Measurements from ENCODE around the gene YWHAG.
A peak's percentile ranks its signal among the peaks of the same experiment; 100 is the strongest.
"Not testable (repeated sequence)": the region's sequence is repeated elsewhere in the genome, so short reads cannot be mapped to it uniquely, and the experiment has no call there.

Gene YWHAG

DNA sequence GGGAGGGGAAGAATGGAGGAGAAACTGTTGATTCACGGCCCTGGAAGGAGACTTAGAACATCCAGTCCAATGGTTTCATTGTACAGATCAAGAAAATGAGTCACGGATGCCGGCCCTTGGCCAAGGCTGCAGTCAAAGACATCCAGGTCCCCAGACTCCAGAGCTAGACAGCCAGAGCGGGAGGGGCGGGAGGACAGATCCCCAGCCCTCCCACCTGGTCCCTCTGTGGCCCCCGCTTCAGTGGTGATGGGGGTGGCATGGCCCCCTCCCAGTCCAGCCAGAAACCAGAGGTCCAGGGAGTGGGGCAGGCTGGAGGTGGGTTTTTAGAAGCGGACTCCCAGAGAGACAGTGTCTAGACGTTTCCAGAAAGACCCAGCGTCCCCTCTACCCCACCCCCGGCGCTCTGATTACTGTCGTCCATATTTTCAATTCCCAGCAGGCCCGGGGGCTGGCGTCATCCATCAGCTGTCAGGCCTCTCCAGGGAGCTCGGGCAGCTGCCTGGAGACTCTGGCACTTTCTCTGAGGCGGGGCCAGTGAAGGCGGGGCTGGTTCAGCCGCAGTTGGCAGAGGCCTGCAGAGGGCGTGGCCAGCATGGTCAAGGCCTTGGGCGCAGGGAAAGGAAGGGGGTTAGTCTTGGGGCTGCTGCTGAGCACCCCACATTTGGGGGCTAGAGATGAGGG is 64.3 kb downstream of the YWHAG start:
- DNase-seq (ENCODE audit: low spot score) = peak; percentile 88

DNA sequence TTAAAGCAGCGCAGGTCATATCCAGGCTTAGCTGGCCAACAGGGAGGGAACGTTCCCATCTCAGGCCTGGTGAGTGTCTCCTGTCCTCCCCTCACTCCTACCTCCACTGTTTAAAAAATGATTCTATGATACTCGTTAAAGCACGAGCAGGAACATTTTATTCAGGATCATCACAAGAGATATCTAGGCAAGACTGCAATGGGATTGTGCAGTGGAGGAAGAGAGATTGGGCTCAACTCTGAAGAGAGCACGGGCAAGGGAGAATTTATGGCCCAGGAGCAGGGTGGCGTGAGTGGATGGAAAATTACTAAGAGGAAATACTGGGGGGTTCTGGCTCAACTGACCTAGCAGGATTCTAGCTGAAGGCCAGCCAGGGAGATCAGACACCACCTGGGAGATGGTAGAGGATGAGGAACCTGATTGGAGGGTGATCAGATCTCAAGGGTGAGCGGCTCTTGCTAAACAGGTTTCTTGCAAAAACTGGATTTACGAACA is 65.3 kb downstream of the YWHAG start:
- no peak for DNase-seq (ENCODE audit: low spot score)

DNA sequence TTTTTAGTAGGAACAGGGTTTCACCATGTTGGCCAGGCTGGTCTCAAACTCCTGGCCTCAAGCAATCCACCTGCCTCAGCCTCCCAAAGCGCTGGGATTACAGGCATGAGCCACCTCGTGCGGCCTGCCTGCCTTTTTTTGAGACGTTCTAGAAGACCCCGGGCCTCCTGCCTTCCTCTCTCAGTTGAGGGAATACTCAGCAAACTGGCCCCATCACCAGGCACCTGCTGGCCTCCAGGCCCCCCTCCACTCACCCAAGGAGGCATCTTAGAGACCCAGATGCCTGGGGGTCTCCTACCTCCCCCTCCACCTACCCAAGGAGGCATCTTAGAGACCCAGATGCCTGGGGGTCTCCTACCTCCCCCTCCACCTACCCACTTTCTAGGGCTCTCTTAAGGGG is 65.9 kb downstream of the YWHAG start:
- DNase-seq (ENCODE audit: low spot score) = not testable (repeated sequence)

DNA sequence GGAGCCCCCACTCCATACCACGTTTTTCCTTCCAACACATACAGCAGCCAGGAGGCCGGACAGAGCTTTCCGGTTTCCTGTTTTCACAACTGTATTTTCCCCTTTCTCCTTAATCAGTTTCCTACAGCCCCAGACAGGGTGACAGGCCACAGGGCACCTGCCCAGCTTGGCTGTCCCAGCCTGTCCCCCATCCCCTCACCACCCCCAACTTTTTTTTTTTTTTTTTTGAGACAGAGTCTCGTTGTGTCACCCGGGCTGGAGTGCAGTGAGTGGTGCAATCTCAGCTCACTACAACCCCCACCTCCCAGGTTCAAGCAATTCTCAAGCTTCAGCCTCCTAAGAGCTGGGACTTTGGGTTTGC is 66.6 kb downstream of the YWHAG start:
- DNase-seq (ENCODE audit: low spot score) = no peak

DNA sequence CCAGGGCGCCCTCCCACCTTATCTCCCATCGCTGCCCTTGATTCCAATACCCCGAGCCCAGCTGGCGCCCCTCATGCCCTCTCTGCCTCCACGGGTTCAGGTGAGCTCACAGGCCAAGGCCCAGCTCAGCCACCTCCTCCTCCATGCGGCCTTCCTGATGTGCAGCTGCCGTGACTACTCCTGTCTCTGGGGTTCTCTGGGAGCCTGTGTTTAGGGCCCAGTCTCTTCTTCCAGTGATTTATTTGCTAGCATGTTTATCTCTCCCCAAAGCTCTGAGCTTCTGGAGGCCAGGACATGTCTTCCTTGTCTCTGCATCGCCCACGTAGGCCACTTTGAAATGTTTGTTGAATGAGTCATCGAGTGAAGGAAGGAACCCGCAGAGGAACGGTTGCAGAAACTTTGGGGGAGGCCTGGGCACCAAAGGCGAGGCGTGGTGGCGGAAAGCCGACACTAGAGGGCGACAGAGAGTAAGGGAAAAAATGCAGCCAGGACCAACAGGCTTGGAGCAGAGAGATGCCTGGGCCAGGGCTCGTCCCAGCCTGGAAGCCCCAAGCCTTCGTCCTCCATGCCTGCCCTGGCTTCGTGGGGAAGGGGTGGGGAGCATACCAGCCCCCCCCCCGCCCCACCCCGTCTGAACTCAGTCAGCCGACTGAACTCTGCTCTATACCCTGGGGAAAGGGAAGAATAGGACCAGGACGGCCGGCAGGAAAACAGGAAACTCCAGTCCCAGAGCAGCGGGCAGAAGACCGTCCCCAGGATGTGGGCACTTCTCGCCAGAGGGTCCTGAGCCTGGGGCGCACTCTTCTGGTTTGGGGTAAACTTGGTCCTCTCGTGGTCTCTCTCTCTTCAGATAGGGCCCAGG is 67.2 kb downstream of the YWHAG start:
- peak; percentile 89 for DNase-seq (ENCODE audit: low spot score)

DNA sequence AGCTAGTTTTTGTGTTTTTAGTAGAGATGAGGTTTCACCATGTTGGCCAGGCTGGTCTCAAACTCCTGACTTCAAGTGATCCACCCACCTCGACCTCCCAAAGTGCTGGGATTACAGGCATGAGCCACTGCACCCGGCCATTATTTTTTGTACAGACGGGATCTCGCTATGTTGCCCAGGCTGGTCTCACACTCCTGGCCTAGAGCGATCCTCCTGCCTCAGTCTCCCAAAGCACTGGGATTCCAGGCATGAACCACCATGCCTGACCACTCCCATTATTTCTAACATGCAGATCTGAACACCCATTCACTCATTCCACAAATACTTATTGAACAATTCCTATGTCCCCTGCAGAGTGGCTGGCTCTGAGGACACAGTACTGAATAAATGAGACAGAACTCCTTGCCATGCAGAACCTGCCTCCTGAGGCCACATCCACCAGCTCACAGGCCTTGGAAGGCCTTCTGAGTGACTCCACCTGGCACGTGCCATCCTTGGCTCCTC is 67.9 kb downstream of the YWHAG start:
- not testable (repeated sequence) for DNase-seq (ENCODE audit: low spot score)

DNA sequence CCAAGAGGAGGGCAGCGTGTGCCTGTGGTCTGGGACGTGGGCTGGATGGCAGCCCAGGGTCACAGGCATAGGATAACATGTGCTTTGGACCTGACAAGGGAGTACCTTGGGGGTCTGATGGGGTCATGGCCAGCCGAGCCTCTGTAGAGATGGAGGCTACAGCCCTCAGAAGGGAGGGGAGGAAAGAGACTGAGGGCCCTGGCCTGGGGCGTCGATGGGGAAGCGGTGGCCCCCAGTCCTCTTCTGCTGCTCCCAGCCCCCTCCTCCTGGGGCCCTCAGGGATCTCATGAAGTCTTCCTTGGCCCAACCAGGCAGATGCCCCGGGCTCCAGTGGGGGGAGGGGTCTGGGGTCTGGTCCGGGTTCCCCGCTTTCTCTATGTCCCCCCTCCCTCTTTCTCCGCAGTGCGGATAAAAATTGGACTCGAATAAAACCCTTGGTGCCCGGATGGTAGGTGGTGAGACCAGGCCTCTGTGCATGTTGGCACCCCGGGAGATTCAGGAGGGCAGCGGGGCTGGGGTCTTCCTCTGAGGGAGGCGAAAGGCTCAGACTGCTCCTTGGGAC is 71.9 kb downstream of the YWHAG start:
- no peak for DNase-seq (ENCODE audit: low spot score)

DNA sequence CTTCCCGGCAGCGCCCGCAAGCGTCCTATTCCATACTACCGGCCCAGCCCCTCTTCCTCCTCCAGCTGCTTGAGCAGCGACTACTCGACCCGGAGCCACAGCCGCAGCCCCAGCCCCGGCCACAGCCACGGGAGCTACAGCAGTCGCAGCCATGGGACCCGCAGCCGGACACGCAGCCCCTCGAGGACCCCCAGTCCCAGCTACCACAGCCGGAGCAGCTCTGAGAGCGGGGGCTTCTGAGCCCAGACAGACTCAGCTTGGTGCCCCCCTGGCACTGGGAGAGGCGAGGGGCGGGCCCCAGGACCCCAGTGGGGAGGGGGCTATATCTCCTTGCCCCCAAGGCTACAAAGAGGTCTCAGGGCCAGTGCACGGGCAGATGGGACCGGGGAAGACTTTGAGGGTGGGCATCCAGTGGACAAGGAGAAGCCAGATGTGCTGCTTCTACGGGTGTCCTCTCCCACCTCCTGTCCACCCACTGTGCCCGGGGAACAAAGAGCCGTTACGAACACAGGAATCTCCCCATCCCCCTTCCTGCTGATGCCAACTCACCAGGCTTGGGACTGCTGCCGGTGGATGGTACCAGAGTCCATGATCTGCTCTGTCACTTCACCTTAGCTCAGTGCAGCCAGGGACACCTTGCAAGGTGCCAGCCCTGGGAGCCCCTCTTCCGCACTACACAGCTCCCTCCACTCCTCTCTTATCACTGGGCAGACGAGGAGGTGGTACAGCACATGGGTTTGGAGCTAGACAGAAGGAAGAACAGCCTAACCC is 73.0 kb downstream of the YWHAG start:
- no peak for DNase-seq (ENCODE audit: low spot score)

DNA sequence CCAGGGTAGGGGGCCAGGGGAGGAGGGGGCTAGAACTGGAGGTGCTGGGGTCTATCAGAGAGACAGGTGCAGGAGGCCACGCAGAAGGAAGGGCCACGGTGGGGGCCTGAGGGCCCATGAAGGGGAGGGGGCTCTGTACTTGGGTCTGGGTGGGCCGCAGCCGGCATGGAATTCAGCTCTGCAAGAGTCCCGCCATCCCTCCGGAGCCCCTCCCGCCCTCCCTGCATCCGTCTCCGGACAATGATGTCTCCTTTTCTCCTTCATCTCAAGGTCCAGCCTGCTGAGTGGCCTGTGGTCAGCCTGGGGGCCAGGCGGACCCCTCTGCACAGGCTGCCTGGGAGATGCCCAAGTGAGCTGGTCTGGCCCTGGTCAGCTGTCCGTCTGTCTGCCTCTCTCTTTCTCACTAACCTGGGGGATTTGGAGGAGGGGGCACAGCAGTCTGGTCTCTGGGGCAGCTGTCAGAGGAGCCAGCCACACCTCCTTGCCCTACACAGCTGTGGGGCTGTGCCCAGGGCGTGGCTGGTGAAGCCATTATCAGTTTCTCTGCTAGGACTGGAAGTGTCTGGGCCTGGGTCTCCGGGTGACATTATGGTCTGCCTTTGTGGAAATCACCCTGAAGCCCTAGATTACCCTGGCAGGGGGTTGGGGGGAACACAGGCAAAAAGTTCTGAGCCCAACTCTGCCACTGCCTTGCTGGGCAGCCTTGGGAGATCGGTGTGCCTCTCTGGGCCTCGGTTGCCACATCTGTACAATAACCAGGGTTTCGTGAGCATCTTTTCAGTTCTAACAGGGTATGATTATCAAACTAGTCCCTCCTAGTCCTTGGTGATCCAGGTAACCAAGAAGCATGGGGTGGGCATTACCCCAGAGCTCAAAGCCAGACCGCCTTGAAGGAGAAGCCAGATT is 75.3 kb downstream of the YWHAG start:
- DNase-seq (ENCODE audit: low spot score) = no peak

DNA sequence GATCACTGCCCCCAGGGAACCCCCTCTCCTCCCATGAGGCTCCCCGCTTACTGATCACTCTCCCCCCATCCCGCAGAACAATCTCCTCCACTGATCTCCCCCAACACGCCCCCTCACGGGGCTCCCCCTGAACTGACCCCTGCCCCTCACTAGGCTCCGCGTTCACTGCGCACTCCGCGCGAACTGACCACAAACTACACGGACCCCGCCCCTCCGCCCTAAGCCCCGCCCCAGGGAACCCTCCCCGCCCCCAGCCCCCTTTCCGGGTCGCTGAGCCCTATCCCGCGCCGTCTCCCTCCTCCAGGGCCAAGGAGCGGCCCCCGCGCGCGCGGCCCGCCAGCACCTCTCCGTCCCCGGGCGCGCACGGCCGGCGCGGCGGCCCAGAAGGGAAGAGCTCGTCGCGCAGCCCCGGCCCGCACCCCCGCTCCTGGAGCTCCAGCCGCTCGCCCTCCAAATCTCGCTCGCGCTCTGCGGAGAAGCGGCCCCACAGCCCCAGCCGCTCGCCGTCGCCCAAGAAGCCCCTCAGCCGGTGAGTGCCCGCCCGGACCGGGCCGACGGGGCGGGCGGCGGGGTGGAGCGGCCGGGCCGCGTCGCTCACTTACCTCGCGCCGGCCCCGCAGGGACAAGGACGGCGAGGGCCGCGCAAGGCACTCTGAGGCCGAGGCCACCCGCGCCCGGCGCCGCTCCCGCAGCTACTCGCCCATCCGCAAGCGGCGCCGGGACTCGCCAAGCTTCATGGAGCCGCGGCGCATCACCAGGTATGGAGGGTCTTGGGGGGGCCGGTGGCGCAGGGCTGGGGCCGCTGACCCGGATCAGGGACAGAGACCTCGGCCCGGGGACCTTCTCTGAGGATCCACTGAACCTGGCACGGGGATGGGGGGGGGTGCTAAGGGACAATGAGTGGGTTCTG is 76.2 kb downstream of the YWHAG start:
- peak; percentile 60 for DNase-seq (ENCODE audit: low spot score)

DNA sequence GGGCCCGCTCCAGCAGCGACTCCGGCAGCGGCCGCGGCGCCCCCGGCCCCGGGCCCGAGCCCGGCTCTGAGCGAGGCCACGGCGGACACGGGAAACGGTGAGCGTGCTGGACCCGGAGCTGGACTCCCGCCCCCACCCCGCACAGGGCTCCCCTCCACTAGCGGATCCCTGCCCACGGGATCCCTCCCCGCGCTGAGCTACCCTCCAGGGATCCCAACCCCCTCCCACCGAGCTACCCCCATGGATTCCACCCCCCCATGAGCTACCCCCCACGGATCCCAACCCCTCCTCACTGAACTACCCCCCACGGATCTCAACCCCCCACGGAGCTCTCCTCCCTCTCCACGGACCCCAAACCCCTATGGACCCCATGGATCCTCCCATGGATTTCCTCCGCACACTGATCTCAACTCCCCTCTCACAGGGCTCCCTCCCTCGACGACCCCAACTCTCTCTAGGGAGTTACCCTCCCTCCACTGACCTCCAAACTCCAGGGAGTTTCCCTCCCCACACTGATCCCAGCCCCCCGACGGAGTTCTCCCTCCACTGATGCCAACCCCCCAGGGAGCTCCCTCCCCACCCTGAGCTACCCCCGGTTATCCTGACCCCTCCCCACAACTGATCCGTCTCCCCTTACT is 77.0 kb downstream of the YWHAG start:
- no peak for DNase-seq (ENCODE audit: low spot score)

DNA sequence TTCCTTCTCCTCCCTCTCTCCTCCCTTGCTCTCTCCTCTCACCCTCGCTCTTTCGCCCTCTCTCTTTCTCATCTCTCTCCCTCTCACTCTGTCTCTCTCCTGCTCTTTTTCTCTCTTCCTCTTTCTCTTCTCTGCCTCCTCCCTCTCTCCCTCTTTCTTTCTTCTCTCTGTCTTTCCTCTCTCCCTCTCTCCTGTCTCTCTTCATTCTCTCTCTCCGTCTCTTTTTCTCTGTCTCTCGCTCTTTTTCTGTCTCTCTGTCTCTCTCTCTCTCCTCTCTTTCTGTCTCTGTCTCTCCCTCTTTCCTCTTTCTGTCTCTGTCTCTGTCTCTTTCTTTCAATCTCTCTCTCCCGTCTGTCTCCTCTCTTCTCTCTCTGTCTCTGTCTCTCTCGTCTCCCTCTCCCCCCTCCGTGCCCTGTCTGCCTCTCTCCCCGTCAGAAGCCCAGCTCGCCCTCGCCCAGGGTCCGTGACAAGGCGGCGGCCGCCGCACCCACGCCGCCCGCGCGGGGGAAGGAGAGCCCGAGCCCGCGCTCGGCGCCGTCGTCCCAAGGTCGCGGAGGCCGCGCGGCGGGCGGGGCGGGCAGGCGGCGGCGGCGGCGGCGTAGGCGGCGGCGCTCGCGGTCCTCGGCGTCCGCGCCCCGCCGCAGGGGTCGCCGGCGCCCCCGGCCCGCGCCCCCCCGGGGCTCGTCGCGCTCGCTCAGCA is 77.6 kb downstream of the YWHAG start:
- DNase-seq (ENCODE audit: low spot score) = peak; percentile 36

DNA sequence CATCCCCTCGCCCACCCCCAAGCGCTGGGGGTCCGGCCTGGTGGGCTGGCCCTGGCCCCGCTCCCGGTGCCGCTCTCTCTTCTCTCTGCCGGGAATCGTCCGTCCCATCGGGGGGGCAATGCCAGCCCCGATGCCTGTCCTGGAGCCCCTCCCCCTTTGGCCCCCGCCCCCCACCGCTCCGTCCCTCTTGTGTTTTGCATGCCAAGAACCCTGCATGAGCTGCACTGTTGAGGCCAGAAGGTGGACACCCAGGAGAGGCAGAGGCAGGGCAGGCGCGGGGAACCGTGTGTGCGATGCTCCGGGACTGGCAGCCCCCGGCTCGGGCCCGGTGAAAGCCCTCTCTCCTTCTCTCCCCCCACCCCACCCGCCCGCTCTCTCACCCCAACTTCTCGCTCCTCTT is 78.4 kb downstream of the YWHAG start:
- DNase-seq (ENCODE audit: low spot score) = no peak

DNA sequence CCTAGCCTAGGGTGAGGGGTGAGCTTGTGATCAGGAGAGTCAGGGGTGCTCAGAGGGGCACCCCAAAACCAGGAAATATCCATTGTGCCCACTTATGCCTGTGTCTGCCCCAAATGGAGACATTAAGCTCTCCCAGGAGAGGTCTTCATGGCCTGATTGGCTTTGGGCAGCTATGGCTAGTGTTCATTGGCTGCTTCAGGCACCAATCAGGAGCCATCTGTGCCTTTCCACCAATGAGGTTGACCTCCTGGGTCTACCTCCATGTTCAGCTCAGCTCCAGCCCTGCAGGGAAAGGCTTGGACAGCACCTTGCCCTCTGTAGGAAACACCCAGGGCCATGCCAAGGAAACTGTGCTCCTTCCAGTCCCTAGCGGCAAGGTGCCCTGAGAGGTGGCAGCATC is 80.3 kb downstream of the YWHAG start:
- DNase-seq (ENCODE audit: low spot score) = peak; percentile 43
